Measurements from ENCODE around the gene ZNF853.

GRCh38 chr7:6642861-6643640 is 27.6 kb downstream of the ZNF853 start:
- TF ChIP-seq, protein P1, sequence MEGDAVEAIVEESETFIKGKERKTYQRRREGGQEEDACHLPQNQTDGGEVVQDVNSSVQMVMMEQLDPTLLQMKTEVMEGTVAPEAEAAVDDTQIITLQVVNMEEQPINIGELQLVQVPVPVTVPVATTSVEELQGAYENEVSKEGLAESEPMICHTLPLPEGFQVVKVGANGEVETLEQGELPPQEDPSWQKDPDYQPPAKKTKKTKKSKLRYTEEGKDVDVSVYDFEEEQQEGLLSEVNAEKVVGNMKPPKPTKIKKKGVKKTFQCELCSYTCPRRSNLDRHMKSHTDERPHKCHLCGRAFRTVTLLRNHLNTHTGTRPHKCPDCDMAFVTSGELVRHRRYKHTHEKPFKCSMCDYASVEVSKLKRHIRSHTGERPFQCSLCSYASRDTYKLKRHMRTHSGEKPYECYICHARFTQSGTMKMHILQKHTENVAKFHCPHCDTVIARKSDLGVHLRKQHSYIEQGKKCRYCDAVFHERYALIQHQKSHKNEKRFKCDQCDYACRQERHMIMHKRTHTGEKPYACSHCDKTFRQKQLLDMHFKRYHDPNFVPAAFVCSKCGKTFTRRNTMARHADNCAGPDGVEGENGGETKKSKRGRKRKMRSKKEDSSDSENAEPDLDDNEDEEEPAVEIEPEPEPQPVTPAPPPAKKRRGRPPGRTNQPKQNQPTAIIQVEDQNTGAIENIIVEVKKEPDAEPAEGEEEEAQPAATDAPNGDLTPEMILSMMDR (IDR thresholded peaks at IDR 0.05; ENCODE audit: low read depth, low read length, missing input control), result no peak
- TF ChIP-seq TAF1 (conservative IDR thresholded peaks at IDR 0.05) (no peak), MAX (IDR thresholded peaks at IDR 0.05) (no peak), ATF3 (IDR thresholded peaks at IDR 0.05) (no peak), SP1 (IDR thresholded peaks at IDR 0.05) (no peak), YY1 (IDR thresholded peaks at IDR 0.05) (no peak), RAD21 (IDR thresholded peaks at IDR 0.05) (no peak), GABPA (IDR thresholded peaks at IDR 0.05 in 1 of 2, conservative IDR thresholded peaks at IDR 0.05 in 1 of 2) (no peak), REST (IDR thresholded peaks at IDR 0.05) (no peak), RXRA (IDR thresholded peaks at IDR 0.05) (no peak), EGR1 (IDR thresholded peaks at IDR 0.05; ENCODE audit: low read depth in 2 of 2) (no peak), NR2F2 (IDR thresholded peaks at IDR 0.05) (no peak)
- TF ChIP-seq, protein P2, sequence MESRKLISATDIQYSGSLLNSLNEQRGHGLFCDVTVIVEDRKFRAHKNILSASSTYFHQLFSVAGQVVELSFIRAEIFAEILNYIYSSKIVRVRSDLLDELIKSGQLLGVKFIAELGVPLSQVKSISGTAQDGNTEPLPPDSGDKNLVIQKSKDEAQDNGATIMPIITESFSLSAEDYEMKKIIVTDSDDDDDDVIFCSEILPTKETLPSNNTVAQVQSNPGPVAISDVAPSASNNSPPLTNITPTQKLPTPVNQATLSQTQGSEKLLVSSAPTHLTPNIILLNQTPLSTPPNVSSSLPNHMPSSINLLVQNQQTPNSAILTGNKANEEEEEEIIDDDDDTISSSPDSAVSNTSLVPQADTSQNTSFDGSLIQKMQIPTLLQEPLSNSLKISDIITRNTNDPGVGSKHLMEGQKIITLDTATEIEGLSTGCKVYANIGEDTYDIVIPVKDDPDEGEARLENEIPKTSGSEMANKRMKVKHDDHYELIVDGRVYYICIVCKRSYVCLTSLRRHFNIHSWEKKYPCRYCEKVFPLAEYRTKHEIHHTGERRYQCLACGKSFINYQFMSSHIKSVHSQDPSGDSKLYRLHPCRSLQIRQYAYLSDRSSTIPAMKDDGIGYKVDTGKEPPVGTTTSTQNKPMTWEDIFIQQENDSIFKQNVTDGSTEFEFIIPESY (IDR thresholded peaks at IDR 0.05), result no peak

Data from liver (tissue), 3 donors.